GM18907 (cell line): ENCODE results near the gene GPRASP3.
"Not testable (repeated sequence)": the region's sequence is repeated elsewhere in the genome, so short reads cannot be mapped to it uniquely, and the experiment has no call there.

ENCODE experiments used
- ATAC-seq: cut with Tn5 transposase; IDR thresholded peaks from one replicate; pipeline ENCODE4 v1.9.1; 2021; ENCODE audit warnings: mild to moderate bottlenecking, moderate library complexity; ENCODE audit not compliant: unreplicated experiment

The GPRASP3 gene

GRCh38 chrX:102720237-102721168 lies at the start of gene GPRASP3:
Gene GPRASP3 (plus strand): TSS chrX:102720743. CDS start chrX:102748996, 28,253 bp downstream.
- ATAC-seq, result peak; percentile 96

- ATAC-seq, result no peak
Measured at GRCh38 chrX:102672856-102673255, 47.7 kb upstream of the GPRASP3 start.

GRCh38 chrX:102677479-102677878 lies 43.1 kb upstream of the GPRASP3 start:
- not testable (repeated sequence) for ATAC-seq

GRCh38 chrX:102684772-102685520 lies 35.6 kb upstream of the GPRASP3 start:
- no peak for ATAC-seq

GRCh38 chrX:102694749-102695148 lies 25.8 kb upstream of the GPRASP3 start:
- no peak for ATAC-seq

GRCh38 chrX:102696306-102696705 lies 24.2 kb upstream of the GPRASP3 start:
- ATAC-seq, result no peak

- ATAC-seq, result no peak
Measured at GRCh38 chrX:102697494-102697893, 23.0 kb upstream of the GPRASP3 start.

GRCh38 chrX:102708900-102709299 lies 11.6 kb upstream of the GPRASP3 start:
- ATAC-seq, result no peak

GRCh38 chrX:102711872-102712215 lies 8.7 kb upstream of the GPRASP3 start:
- no peak for ATAC-seq

GRCh38 chrX:102712216-102712966 lies 8.2 kb upstream of the GPRASP3 start, which contains the start of gene GPRASP2:
Gene GPRASP2 (plus strand): TSS chrX:102712448. CDS start chrX:102714870, 2,422 bp downstream.
- peak; percentile 36 for ATAC-seq

GRCh38 chrX:102712981-102713625 lies 7.4 kb upstream of the GPRASP3 start:
- ATAC-seq, result peak; percentile 59

GRCh38 chrX:102714994-102715393 lies 5.5 kb upstream of the GPRASP3 start:
- ATAC-seq, result no peak

- no peak for ATAC-seq
Measured at GRCh38 chrX:102715967-102716366, 4.6 kb upstream of the GPRASP3 start.

- not testable (repeated sequence) for ATAC-seq
Measured at GRCh38 chrX:102721169-102721506, 595 bp downstream of the GPRASP3 start.

- no peak for ATAC-seq
Measured at GRCh38 chrX:102723456-102723855, 2.9 kb downstream of the GPRASP3 start.

GRCh38 chrX:102727761-102728160 lies 7.2 kb downstream of the GPRASP3 start:
- no peak for ATAC-seq

GRCh38 chrX:102728646-102729045 lies 8.1 kb downstream of the GPRASP3 start:
- ATAC-seq, result no peak

- no peak for ATAC-seq
Measured at GRCh38 chrX:102739657-102740056, 19.1 kb downstream of the GPRASP3 start.

- no peak for ATAC-seq
Measured at GRCh38 chrX:102744307-102744706, 23.8 kb downstream of the GPRASP3 start.

- ATAC-seq, result no peak
Measured at GRCh38 chrX:102745513-102745856, 24.9 kb downstream of the GPRASP3 start.
